ENCODE measurements around the gene SDC4.

The SDC4 gene

DNA sequence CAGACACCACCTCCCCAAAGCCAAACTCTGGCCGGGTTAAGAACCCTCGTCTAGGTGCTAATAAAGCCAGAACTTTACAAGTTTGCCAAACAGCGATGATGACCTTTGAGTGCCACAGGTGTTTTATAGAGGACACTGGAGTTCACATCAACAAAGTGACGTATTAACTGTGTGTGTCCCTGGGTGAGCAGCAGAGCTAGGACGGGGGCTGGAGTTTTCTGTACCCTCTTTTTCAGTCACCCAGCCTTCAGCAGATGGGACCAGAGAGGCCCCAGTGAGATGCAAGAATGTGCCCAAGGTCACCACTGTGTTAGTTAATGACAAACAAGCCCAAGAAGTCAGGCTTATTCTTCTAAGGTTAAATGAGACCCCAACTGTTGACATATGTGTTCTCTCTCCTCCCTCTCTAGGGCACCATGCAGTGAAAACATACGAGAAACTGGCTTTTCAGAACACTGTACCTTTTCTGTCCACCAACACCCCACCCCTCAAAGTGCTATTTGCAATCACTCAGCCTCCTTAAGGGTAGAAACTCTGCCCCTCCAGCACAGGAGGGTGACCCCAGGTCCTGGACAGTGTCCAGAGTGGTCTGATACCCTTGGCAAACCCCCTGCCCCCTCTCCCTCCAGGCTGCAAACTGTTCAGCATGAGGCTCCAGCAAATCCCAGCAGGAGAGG lies 5.2 kb downstream of the SDC4 start:
- DNase-seq = no peak

- peak; percentile 4 for DNase-seq
Measured at GRCh38 chr20:45341939-45342854, 6.0 kb downstream of the SDC4 start.

DNA sequence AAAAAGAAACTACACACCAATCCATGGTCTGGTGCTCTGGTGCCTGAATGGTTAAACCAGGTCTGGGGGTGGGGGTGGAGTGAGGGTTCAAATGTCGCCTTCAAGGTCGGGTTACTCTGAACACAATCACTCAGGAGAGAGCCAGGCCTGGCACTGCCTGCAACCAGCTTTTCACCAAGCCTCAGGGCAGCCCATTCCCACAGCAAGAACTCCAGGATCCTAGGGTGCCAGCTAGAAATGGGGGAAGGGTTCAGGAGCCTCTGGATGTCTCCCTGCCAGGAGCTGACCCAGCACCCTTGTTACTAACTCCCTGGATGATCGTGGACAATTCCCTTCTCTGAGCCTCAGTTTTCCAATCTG lies 6.7 kb downstream of the SDC4 start:
- no peak for DNase-seq

GRCh38 chr20:45340951-45341350 lies 7.3 kb downstream of the SDC4 start:
- no peak for DNase-seq

DNA sequence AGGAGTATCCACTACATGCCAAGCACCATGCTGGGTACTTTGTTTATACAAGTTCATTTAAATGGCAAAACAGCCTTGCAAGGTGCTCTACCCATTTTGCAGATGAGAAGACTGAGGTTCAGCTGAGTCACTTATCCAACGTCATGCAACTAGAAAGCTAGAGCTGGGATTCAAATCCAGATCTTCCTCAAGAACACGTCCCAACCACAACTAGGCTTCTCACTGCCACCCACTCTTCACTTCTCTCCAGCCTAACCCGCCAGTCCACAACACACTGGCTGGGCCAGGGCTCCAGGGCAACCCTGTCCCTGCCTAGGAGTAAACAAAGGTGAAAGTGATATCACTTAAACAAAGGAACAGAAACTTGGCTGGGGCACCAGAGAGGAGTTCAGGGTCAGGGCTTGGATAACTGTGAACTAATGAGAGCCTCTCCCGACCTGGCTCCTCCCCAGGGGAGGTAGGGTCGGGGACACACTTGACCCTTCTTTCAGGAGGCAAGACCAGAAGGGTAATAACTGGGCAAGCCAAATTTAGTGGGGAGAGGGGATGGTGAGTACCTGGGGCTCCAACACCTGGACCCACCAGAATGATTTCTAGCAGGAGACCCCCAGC lies 7.9 kb downstream of the SDC4 start:
- DNase-seq = no peak

- DNase-seq = no peak
Measured at GRCh38 chr20:45339799-45340198, 8.4 kb downstream of the SDC4 start.

GRCh38 chr20:45339084-45339483 lies 9.1 kb downstream of the SDC4 start:
- DNase-seq = no peak

DNA sequence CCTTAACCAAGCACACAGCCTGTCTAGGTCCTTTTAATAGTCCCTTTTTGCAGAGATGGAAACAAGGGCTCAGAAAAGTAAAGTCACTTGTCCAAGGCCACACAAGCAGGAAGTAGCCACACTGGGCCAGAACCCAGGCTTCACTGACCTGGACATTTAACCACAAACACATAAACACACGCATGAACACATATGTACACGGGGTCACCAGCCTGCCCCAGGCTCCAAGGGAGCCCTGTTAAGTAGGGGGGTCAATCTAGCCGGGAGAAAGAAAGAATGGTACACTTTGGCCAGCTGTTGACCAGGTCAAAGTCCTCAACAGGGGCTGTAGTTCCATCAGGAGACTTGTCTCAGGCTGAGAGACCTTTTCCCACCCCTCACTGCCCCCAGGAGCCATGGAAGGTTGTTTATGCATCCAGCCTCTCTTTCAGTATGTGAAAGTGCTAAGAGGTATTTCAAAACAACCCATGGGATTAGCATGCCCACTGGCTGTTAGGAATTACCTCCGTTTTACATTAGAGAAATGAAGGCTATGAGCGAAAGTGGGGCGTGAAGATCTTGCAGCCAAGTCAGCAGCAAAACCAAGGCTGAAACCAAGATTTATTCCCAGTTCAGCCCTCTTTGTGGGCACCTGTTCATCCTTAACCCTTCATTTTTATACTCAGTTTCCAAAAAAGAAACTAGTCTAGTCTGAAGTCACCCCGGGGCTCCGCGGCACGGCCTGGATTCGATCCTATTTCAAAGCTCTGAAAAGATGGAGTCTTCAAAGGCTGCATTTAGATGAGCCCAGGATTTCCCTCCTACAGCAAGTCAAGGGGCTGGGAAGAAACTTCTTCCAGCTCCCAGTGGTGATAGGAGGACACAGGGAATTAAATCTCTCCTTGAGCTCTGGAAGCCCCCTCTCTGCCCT lies 9.8 kb downstream of the SDC4 start:
- no peak for DNase-seq

DNA sequence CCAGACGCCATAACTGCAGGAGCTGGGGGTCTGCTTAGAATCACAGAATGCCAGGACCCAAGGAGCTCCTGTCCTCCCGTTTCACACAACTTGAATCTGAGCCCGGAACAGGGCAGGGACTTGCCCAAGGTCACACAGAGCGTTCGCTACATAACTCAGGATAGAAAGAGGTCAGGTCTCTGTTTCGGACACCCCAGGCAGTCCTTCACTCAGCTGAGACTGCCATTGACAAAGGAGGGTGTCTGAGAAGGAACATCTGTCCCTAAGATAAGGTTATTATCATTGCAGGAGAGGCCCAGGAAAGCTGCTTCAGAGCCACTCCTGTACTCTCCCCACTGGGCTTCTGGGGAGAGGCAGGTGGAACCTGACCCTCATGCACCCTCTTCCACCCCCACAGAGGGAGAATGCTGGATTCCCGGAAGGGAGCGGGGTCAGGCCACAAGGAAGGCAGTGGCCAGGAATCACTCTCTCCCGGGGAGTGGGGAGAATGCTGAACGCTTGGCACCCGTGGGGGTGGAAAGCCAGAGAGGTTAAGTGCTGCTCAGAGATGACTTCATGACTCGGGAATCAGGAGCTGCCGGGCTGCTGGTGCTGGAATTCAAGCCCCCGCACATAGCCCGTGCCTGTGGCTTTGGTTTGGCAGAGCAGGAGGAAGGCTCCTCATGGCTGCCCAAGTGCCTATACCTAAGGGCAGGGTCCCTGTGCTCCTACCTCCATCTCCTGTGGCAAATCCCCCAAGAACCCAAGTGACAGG lies 10.7 kb downstream of the SDC4 start:
- DNase-seq = no peak

- DNase-seq = no peak
Measured at GRCh38 chr20:45336530-45337366, 11.5 kb downstream of the SDC4 start.

GRCh38 chr20:45330476-45330875 lies 17.7 kb downstream of the SDC4 start:
- DNase-seq = no peak

DNA sequence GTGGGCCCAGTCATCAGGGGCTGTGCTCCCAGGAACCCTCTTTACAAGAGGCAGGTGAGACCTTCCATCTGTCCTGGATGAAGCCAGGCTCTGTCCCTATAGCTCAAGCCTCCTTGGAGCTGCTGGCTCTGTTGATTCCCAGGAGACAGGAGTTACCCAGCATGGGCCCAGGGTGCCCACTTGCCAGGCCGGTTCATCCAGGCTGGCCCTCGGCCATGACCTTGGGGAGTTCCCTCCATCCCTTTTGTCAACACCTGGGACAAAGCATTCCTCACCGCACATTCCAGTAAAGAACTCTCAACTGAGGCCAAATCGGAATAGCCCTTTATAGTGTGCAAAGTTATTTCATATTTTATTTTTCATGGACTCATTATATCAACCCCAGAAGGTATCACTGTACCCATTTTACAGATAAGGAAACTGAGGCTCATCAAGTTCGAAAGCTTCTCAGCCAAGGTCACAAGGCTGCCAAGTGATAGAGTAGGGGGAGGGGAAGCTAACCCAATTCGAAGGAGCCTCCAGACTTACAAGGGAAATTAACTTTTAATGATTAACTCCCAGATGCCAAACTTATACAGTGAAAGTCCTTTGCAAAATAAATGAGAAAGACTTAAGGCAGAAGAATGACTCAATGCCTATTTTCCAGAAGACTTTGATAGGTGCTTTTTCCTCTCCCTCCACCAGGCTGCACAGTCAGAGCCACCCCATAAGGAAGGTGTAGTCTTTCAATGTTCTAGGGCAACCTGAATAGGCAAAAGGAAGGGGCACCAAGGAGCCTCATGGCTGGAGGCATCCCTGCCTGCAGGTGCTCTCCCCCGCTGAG lies 18.5 kb downstream of the SDC4 start:
- no peak for DNase-seq

DNA sequence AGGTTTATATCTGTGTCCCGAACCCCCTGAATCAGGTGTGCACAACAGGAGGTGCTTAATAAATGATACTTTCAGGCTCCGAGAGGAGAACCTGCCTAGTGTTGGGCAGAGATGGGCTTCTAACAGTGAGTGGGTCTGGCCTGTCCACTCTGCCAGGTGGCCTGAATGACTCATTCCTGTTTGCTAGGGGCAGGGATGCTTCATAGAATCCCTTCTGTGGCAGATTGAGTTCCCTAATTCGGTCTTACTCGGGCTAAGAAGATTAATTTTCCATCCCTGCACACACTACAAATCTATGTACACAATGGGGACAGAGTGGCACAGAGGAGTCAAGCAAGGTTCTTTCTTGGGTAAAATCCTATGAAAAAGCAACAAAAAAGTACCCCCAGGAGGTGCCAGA lies 19.8 kb downstream of the SDC4 start:
- no peak for DNase-seq

DNA sequence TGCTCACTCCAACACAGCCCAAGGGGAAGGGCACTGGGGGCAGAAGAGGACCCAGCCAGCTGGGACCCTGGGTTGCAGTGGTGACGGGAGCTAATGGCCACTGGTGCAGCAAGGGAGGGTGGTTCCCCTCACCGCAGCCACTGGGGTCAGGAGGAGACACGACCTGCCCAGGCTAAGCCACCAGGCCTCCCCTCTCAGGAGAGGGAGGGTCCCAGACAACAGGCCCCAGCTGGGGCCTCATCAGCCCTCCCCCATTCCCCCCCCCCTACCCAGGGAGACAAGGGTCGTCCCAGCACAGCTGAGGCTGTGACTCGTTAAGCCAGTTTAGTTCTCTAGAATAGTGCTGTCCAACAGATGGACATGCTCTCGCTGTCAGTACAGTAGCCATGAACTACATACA lies 22.9 kb downstream of the SDC4 start:
- no peak for DNase-seq

- no peak for DNase-seq
Measured at GRCh38 chr20:45323731-45324130, 24.5 kb downstream of the SDC4 start.

GRCh38 chr20:45322952-45323383 lies 25.3 kb downstream of the SDC4 start:
- peak; percentile 38 for DNase-seq

- DNase-seq = no peak
Measured at GRCh38 chr20:45320948-45321595, 27.2 kb downstream of the SDC4 start.

DNA sequence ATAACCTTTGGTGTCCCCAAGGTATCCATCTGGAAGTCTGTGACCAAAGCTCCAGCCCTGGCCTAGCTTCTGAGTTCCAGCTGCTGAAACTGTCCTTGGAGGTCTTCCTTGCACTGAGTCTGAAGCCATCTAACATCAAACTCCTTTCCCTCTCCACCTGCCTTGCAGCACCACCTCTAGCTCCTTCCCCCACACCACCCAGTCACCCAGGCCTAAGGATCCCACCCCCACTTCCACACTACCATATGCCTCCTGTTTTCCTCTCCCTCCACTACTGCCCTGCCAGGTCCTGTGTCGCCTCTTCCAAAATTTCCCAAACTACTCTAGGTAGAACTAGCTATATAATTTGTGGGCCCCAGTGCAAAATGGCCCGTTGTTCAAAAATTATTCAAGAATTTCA lies 29.3 kb downstream of the SDC4 start:
- no peak for DNase-seq

GRCh38 chr20:45318386-45318939 lies 29.8 kb downstream of the SDC4 start:
- no peak for DNase-seq

All from SHP77 treated with DMSO at 0.1 percent for 48 hours (cell line).